GM12873 (cell line): ENCODE measurements around the gene RPS21.

Experiments used
- CTCF ChIP-seq: IDR thresholded peaks from 2 replicates; pipeline ENCODE4 v1.5.1; 2012; ENCODE audit warnings: low read depth, mild to moderate bottlenecking, moderate library complexity, low read length, control low read depth; ENCODE audit not compliant: insufficient read depth; ENCODE audit errors: missing control alignments

The RPS21 gene

GRCh38 chr20:62390317-62391164 is 3.6 kb downstream of the RPS21 start:
- TF ChIP-seq CTCF, result no peak

GRCh38 chr20:62391165-62392076 is 4.5 kb downstream of the RPS21 start:
- no peak for TF ChIP-seq CTCF

- no peak for TF ChIP-seq CTCF
Observed at GRCh38 chr20:62392077-62392418, 5.1 kb downstream of the RPS21 start.

- no peak for TF ChIP-seq CTCF
Observed at GRCh38 chr20:62392621-62393334, 5.9 kb downstream of the RPS21 start.

- no peak for TF ChIP-seq CTCF
Observed at GRCh38 chr20:62393335-62393665, 6.4 kb downstream of the RPS21 start.

GRCh38 chr20:62393830-62394229 is 6.9 kb downstream of the RPS21 start:
- TF ChIP-seq CTCF, result no peak
